ENCODE measurements around the gene DAD1. TPM values are rescaled to one million over a fixed set of nuclear protein-coding genes. Genes with fewer than 3 reads are reported as not detected.
"Not testable (repeated sequence)": the region's sequence is repeated elsewhere in the genome, so short reads cannot be mapped to it uniquely, and the experiment has no call there.

Gene DAD1
- total and polyA plus RNA-seq, 12 donors = 91.8 to 537 (median 291) TPM

GRCh38 chr14:22626590-22626989 is 37.6 kb upstream of the DAD1 start:
- no peak for DNase-seq
- Histone ChIP-seq H3K4me1 (replicated peaks in 1 of 2) (peaks cover 0 to 5% of the 10 kb centered on the region in 2 donors), H3K27ac (no peak overlapping the region), H3K27me3 (no peaks in the 10 kb centered on the region), H3K4me3 (no peak overlapping the region), H3K36me3 (replicated peaks in 1 of 2) (no peaks in the 10 kb centered on the region), H3K9me3 (replicated peaks in 1 of 3) (no peaks in the 10 kb centered on the region)
- 83 to 94% (median 88%) methylated on average over 6 of the region's 6 CpGs for WGBS, 4 donors
- no peak for TF ChIP-seq POLR2A (IDR thresholded peaks at IDR 0.05)
- no peak for TF ChIP-seq CTCF (IDR thresholded peaks at IDR 0.05)
- intact Hi-C loops (cut with DNase I) = no loop called here

- Histone ChIP-seq H3K4me3 (no peak overlapping the region), H3K27ac (no peak overlapping the region), H3K9me3 (replicated peaks in 1 of 3) (no peaks in the 10 kb centered on the region), H3K36me3 (replicated peaks in 1 of 2) (no peaks in the 10 kb centered on the region), H3K4me1 (replicated peaks in 1 of 2) (peaks cover 0 to 5% of the 10 kb centered on the region in 2 donors), H3K27me3 (no peaks in the 10 kb centered on the region)
- intact Hi-C loops (cut with DNase I) = no loop called here
- no peak for TF ChIP-seq POLR2A (IDR thresholded peaks at IDR 0.05)
- TF ChIP-seq CTCF (IDR thresholded peaks at IDR 0.05) = no peak
- no peak for DNase-seq
- WGBS, 4 donors = 14 to 26% (median 19%) methylated on average over 2 of the region's 2 CpGs
Observed at GRCh38 chr14:22623047-22623446, 34.0 kb upstream of the DAD1 start.

GRCh38 chr14:22622255-22622654 is 33.2 kb upstream of the DAD1 start:
- Histone ChIP-seq H3K4me3 (no peak overlapping the region), H3K36me3 (replicated peaks in 1 of 2) (no peaks in the 10 kb centered on the region), H3K27ac (no peak overlapping the region), H3K4me1 (replicated peaks in 1 of 2) (peaks cover 0 to 5% of the 10 kb centered on the region in 2 donors), H3K27me3 (no peaks in the 10 kb centered on the region), H3K9me3 (replicated peaks in 1 of 3) (no peaks in the 10 kb centered on the region)
- WGBS, 4 donors = 84 to 95% (median 91%) methylated on average over 2 of the region's 2 CpGs
- TF ChIP-seq POLR2A (IDR thresholded peaks at IDR 0.05) (no peak), CTCF (IDR thresholded peaks at IDR 0.05) (no peak)
- intact Hi-C loops (cut with DNase I) = no loop called here
- DNase-seq = no peak

GRCh38 chr14:22615765-22616164 is 26.7 kb upstream of the DAD1 start:
- peaks cover 7 to 13% of the 10 kb centered on the region in 2 donors for H3K4me1 ChIP-seq (replicated peaks in 1 of 2)
- peaks cover 0 to 13% of the 10 kb centered on the region in 2 donors for H3K36me3 ChIP-seq (replicated peaks in 1 of 2)
- H3K27me3 ChIP-seq; H3K27ac ChIP-seq; H3K9me3 ChIP-seq (replicated peaks in 1 of 3); H3K4me3 ChIP-seq; intact Hi-C loops (cut with DNase I); DNase-seq: not testable (repeated sequence)
- WGBS, 4 donors = 88 to 95% (median 92%) methylated on average over 2 of the region's 2 CpGs

GRCh38 chr14:22614240-22614799 is 25.3 kb upstream of the DAD1 start:
- TF ChIP-seq POLR2A (IDR thresholded peaks at IDR 0.05) = no peak
- no peak for TF ChIP-seq CTCF (IDR thresholded peaks at IDR 0.05)
- peak in 6 of 7 donors; percentile 42 to 81 (median 69) for DNase-seq
- Histone ChIP-seq H3K4me1 (replicated peaks in 1 of 2) (peaks cover 7 to 13% of the 10 kb centered on the region in 2 donors), H3K4me3 (no peak overlapping the region), H3K9me3 (replicated peaks in 1 of 3) (no peaks in the 10 kb centered on the region), H3K27me3 (no peaks in the 10 kb centered on the region), H3K36me3 (replicated peaks in 1 of 2) (peaks cover 0 to 27% of the 10 kb centered on the region in 2 donors), H3K27ac (peak overlapping the region in 3 of 5 donors; percentile 18 to 75 (median 54))
- WGBS, 4 donors = 22 to 34% (median 27%) methylated on average over 6 of the region's 6 CpGs
- intact Hi-C loops (cut with DNase I) = no loop called here

Measured in adrenal gland (tissue), 12 donors.